ACC112 (cell line): Measurements from ENCODE around the gene IL11.

ENCODE experiments used
- H2AFZ ChIP-seq: fragments of 200-600 bp; sonication (generic); one replicate; pipeline ENCODE4 v1.6.0; 2017; ENCODE audit warnings: antibody characterized with exemption, low read length; ENCODE audit not compliant: unreplicated experiment
- H3K27ac ChIP-seq: fragments of 200-600 bp; sonication (generic); 2 replicates; pipeline ENCODE4 v1.5.1; 2014; ENCODE audit warnings: low read depth, mild to moderate bottlenecking, antibody characterized with exemption, low read length, moderate library complexity
- H3K27me3 ChIP-seq: fragments of 200-600 bp; sonication (generic); 2 replicates; pipeline ENCODE4 v1.6.1; 2014; ENCODE audit warnings: mild to moderate bottlenecking, antibody characterized with exemption, low read length, moderate library complexity, mixed read lengths; ENCODE audit not compliant: insufficient read depth
- H3K36me3 ChIP-seq: fragments of 200-600 bp; sonication (generic); 2 replicates; pipeline ENCODE4 v1.6.1; 2016; ENCODE audit warnings: mild to moderate bottlenecking, antibody characterized with exemption, low read length, moderate library complexity, mixed read lengths; ENCODE audit not compliant: insufficient read depth
- H3K4me1 ChIP-seq: fragments of 200-600 bp; sonication (generic); one replicate; pipeline ENCODE4 v1.6.1; 2016; ENCODE audit warnings: low read length, mixed read lengths; ENCODE audit not compliant: insufficient read depth, unreplicated experiment, control insufficient read depth
- H3K4me3 ChIP-seq: fragments of 200-600 bp; sonication (generic); 2 replicates; pipeline ENCODE4 v1.5.1; 2014; ENCODE audit warnings: mild to moderate bottlenecking, low read depth, low read length
- H3K79me2 ChIP-seq: fragments of 200-600 bp; sonication (generic); one replicate; pipeline ENCODE4 v1.6.0; 2016; ENCODE audit warnings: low read length; ENCODE audit not compliant: control insufficient read depth, unreplicated experiment, insufficient read depth

IL11 gene

GRCh38 chr19:55319785-55320184, 50.5 kb downstream of the IL11 start:
- Histone ChIP-seq H3K36me3 (no peaks in the 10 kb centered on the region), H3K4me1 (no peaks in the 10 kb centered on the region), H3K4me3 (no peak overlapping the region), H2AFZ (no peak overlapping the region), H3K27me3 (no peaks in the 10 kb centered on the region), H3K27ac (no peak overlapping the region), H3K79me2 (no peaks in the 10 kb centered on the region)

DNA sequence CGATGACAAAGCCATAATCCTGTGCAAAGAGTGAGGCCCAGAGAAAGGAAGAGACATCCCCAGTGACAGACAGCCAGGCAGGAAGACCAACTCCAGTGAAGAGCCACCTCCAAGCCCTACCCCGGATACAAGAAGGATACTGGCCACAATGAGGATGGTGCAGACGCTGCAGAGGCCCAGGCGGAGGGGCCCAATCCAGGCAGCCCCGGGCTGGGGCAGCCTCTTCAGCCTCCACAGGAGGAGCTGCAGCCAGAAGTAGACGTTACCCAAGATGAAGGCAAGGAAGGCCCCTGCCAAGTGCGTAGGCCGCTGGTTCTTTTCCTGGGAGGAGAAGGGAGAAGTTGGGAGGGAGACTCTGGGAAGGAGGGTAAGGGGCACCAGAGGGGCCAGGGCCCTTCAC, 53.6 kb downstream of the IL11 start:
- no peak overlapping the region for H2AFZ ChIP-seq
- no peak overlapping the region for H3K4me3 ChIP-seq
- H3K27ac ChIP-seq: no peak overlapping the region
- no peaks in the 10 kb centered on the region for H3K4me1 ChIP-seq
- H3K79me2 ChIP-seq: no peaks in the 10 kb centered on the region
- H3K27me3 ChIP-seq: no peaks in the 10 kb centered on the region
- H3K36me3 ChIP-seq: no peaks in the 10 kb centered on the region

GRCh38 chr19:55315956-55316525, 54.2 kb downstream of the IL11 start:
- Histone ChIP-seq H2AFZ (no peak overlapping the region), H3K27me3 (no peaks in the 10 kb centered on the region), H3K27ac (no peak overlapping the region), H3K4me1 (no peaks in the 10 kb centered on the region), H3K4me3 (no peak overlapping the region), H3K36me3 (no peaks in the 10 kb centered on the region), H3K79me2 (no peaks in the 10 kb centered on the region)

GRCh38 chr19:55314396-55314795, 55.9 kb downstream of the IL11 start:
- Histone ChIP-seq H3K36me3 (no peaks in the 10 kb centered on the region), H3K4me3 (no peak overlapping the region), H3K79me2 (no peaks in the 10 kb centered on the region), H3K4me1 (no peaks in the 10 kb centered on the region), H3K27ac (no peak overlapping the region), H2AFZ (no peak overlapping the region), H3K27me3 (no peaks in the 10 kb centered on the region)
